ENCODE data around the gene DCX.

DCX gene

DNA sequence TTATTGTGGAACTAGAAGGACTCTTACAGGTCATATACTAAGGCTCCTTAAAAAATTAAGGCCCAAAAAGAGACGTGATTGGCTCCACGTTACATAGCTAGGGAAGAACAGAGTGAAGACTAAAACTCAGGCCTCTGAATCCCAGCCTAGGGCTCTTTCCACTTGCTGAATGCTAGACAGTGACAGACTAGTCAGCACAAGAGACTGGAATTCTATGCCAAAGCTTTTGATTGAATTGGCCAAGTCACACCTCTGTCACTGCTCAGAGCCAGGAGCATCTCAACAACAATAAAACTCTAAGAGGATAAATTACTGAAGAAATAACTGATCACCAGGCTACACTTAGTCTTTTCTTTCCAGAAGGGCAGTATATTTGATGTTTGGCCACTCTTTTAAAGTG is 16.8 kb downstream of the DCX start:
- no peak for DNase-seq (ENCODE audit: extremely low read depth, low read depth)
- TF ChIP-seq, protein P1, sequence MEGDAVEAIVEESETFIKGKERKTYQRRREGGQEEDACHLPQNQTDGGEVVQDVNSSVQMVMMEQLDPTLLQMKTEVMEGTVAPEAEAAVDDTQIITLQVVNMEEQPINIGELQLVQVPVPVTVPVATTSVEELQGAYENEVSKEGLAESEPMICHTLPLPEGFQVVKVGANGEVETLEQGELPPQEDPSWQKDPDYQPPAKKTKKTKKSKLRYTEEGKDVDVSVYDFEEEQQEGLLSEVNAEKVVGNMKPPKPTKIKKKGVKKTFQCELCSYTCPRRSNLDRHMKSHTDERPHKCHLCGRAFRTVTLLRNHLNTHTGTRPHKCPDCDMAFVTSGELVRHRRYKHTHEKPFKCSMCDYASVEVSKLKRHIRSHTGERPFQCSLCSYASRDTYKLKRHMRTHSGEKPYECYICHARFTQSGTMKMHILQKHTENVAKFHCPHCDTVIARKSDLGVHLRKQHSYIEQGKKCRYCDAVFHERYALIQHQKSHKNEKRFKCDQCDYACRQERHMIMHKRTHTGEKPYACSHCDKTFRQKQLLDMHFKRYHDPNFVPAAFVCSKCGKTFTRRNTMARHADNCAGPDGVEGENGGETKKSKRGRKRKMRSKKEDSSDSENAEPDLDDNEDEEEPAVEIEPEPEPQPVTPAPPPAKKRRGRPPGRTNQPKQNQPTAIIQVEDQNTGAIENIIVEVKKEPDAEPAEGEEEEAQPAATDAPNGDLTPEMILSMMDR (IDR thresholded peaks at IDR 0.05; ENCODE audit: low read depth, low read length): no peak

DNA sequence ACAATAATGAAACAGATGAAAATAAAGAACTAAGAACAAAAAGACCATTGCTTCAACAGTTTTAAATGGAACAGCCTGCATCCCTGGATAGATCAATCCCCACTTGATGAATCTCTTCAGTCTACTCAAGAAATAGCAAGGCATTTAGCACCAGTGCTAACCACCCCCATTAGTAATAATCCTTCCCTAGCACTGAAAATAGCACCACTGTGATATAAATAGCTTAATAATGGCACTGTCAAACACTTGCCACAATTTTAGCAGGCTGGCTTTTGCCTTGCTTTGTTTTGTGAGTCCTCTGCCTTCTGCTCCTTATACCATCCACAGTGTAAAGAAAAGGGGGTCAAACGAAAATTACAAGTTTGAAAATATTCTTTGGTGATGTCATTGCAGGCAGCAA is 17.4 kb downstream of the DCX start:
- DNase-seq (ENCODE audit: extremely low read depth, low read depth): no peak
- TF ChIP-seq, protein P1 (IDR thresholded peaks at IDR 0.05; ENCODE audit: low read depth, low read length): no peak

DNA sequence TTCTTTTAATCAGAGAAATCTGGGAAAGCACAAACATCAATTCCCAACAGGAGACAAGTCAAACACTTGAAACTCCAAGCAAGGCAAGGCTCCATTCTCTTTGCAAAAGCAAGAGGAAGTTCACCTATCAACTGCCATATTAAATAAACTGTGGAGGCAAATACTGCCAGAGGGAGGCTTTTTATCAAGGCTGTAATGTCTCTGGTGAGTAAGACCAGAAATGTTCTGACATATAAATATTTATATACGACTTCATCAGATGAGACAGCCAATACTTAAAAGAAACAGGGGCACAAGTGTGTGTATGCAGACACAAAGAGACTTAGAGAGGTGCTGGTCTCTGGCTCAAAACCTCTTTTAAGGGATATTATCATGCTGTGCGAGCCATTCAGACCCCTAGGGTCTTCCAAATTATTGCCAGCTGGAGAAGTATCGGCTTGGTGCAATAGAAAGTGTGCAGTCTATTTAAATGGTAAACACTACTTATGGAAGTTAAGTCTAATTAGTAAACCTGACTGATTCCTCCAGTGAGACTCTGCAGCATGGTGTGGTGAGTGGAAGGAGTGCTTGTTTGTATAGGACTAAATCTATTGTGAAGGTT is 24.4 kb downstream of the DCX start:
- DNase-seq (ENCODE audit: extremely low read depth, low read depth): no peak
- TF ChIP-seq, protein P1 (IDR thresholded peaks at IDR 0.05; ENCODE audit: low read depth, low read length): no peak

DNA sequence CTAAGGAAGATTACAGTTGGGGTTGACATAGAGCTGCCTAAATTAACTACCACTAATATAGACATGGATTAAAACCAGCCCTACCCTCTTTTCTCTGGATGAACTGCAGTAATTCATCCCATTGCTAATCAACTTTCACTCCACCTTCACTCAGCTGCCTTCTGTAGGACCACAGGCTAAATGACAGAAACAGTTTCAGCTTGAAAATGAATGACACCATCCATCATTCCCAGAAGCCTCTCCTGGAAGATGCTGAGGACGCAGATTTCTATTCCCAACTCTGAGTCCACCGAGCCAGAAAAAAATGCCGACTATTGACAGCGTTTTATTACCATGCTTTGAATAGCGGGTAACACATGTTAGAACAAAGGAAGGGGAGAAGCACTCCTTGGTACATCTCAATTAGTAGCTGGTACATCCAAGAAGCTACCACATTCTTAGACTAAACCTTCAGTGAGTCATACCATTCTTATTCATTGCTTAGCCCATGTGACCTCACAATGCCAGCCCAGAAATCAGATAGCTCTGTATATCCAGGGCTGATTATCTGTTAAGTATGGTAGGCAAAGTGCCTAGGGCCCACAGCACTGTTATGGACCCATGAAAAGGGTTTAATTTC is 25.3 kb downstream of the DCX start:
- TF ChIP-seq, protein P1 (IDR thresholded peaks at IDR 0.05; ENCODE audit: low read depth, low read length): no peak
- no peak for DNase-seq (ENCODE audit: extremely low read depth, low read depth)

DNA sequence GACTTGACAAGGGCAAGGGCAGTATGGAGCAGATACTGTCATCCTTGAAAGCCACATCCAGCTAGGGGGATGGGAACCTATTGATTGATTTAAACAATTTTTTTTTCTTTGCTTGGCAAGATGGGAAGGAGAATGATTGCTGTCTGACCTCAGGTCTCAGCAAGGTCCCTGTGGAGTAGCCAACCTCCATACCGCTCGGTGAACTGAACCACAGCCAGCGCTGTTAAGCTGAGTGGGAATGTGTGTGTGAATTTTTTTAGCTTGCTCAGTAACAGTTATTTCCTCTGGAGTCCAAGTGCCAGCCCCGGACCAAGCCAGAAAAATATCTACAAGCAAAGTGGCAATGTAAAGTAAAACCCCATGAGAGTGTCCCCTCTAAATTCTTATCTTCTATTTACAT is 25.9 kb downstream of the DCX start:
- TF ChIP-seq, protein P1 (IDR thresholded peaks at IDR 0.05; ENCODE audit: low read depth, low read length): no peak
- DNase-seq (ENCODE audit: extremely low read depth, low read depth): no peak

DNA sequence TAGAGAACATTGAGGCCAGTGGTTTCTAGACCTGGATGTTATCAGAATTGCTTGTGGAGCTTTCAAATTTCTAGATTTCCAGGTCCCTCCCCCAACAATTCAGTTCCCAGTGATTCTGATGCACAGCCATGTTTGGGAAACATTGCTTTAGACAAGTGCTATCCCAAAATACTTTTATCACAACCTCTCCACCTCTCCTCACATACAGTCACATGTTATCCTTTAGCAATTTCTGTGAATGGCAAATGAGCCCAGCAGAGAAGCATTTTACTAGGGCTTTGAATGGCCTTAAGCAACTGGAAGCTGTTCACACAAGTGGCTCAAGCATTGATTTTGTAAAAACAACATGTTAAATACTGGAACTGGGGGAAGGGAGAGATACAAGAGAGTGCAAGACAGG is 29.7 kb downstream of the DCX start:
- TF ChIP-seq, protein P1 (IDR thresholded peaks at IDR 0.05; ENCODE audit: low read depth, low read length): no peak
- DNase-seq (ENCODE audit: extremely low read depth, low read depth): no peak

DNA sequence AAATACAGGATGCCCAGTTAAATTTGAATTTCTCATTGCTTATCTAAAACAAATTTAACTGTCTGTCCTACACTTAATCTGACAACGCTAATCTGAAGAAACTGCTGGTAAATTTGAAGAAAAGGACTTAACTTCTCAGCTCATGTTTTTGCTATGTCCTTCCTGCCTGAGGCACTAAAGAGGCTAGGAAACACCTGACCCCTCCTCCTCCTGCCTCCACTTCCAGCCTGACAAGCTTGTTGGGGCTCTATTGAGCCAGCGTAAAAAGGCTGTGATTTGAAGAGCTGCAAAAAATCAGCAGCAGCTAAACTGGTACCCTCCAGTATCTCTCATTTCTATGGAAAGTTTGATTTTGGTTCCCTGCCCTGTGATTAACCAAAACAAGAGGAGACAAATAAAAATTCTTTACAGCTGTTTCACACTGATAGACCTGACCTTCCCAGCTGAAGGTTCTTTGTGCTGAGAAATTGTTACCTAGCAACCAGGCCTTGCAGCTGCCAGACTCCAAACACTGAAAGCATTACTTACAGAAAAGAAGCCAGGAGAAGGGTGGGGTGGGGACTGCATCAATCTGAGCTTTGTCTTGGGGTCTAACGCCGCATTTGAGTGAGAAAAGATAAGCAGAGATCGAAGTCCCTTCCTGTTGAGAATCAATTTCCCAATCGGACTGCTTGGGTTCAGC is 35.0 kb downstream of the DCX start:
- no peak for DNase-seq (ENCODE audit: extremely low read depth, low read depth)
- TF ChIP-seq, protein P1 (IDR thresholded peaks at IDR 0.05; ENCODE audit: low read depth, low read length): no peak
